ENCODE results near the gene ZNF827. TPM values are rescaled to one million over a fixed set of nuclear protein-coding genes. Genes with fewer than 3 reads are reported as not detected.
A peak's percentile ranks its signal among the peaks of the same experiment; 100 is the strongest.

ZNF827 gene
- polyA plus RNA-seq, 1 donor (not counting 4 experiments of a cell fraction or from before 2014, with no cell fraction given), result 4.7 TPM

DNA sequence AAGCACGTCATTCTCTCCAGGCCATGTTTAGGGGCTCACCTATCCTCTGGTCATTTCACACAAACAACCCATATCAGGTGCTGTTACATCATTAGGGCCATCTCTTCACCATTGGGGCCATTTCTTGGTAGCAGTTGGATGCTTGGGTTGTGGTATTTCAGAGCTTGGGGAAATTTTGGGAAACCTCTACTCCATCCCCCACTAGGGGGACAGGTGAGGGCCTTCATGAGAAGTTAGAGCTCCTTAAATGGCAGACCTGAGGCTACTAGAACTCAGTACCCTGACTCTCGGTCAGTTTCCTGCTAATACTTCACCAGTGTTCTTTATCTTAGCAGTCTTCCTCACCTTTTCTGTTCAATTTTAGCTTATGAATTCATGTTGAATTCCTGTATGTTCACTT, 50.2 kb downstream of the ZNF827 start:
- no peak for DNase-seq (ENCODE audit: low read depth, low spot score)
- TF ChIP-seq, protein P1, sequence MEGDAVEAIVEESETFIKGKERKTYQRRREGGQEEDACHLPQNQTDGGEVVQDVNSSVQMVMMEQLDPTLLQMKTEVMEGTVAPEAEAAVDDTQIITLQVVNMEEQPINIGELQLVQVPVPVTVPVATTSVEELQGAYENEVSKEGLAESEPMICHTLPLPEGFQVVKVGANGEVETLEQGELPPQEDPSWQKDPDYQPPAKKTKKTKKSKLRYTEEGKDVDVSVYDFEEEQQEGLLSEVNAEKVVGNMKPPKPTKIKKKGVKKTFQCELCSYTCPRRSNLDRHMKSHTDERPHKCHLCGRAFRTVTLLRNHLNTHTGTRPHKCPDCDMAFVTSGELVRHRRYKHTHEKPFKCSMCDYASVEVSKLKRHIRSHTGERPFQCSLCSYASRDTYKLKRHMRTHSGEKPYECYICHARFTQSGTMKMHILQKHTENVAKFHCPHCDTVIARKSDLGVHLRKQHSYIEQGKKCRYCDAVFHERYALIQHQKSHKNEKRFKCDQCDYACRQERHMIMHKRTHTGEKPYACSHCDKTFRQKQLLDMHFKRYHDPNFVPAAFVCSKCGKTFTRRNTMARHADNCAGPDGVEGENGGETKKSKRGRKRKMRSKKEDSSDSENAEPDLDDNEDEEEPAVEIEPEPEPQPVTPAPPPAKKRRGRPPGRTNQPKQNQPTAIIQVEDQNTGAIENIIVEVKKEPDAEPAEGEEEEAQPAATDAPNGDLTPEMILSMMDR (optimal IDR thresholded peaks at IDR 0.05 in 1 of 3, IDR thresholded peaks at IDR 0.05 in 1 of 3, conservative IDR thresholded peaks at IDR 0.05 in 1 of 3; ENCODE audit: extremely low read depth in 1 of 3, insufficient read depth in 2 of 3, low read length in 3 of 3), result peak in 2 of 3 experiments; percentile 30
- TF ChIP-seq EZH2 (IDR thresholded peaks at IDR 0.05; ENCODE audit: low read length), result no peak
- Histone ChIP-seq H3K27ac (ENCODE audit: control insufficient read depth, insufficient read depth, low read length) (no peak overlapping the region), H3K9ac (ENCODE audit: control insufficient read depth, extremely low read depth, insufficient read depth, low read length) (no peak overlapping the region), H3K27me3 (ENCODE audit: control insufficient read depth, extremely low read depth, insufficient read depth, low read length) (no peaks in the 10 kb centered on the region), H3K36me3 (ENCODE audit: control insufficient read depth in 2 of 2, extremely low read depth in 1 of 2, insufficient read depth in 2 of 2, low read length in 2 of 2) (peaks cover 8 to 9% of the 10 kb centered on the region in 2 experiments), H3K4me2 (ENCODE audit: control insufficient read depth, extremely low read depth, insufficient read depth, low read depth, low read length) (no peak overlapping the region), H3K9me1 (ENCODE audit: control insufficient read depth, extremely low read depth, insufficient read depth, low read length) (no peaks in the 10 kb centered on the region), H2AFZ (ENCODE audit: control insufficient read depth, low read length) (no peak overlapping the region), H3K9me3 (ENCODE audit: control insufficient read depth, low read depth, low read length) (no peaks in the 10 kb centered on the region), H3K4me3 (ENCODE audit: control insufficient read depth in 2 of 3, extremely low read depth in 1 of 3, insufficient read depth in 2 of 3, low read depth in 1 of 3, low read length in 3 of 3) (no peak overlapping the region), H4K20me1 (ENCODE audit: control insufficient read depth, extremely low read depth, insufficient read depth, low read length) (no peaks in the 10 kb centered on the region), H3K79me2 (ENCODE audit: control insufficient read depth, insufficient read depth, low read length) (no peaks in the 10 kb centered on the region), H3K4me1 (ENCODE audit: control insufficient read depth, extremely low read depth, insufficient read depth, low read length) (no peaks in the 10 kb centered on the region)
- dilution Hi-C loops (cut with MboI; ENCODE audit: extremely low pct_ligation_motif_present, low sequenced_read_pairs), result no loop called here
- no peak for FAIRE-seq

DNA sequence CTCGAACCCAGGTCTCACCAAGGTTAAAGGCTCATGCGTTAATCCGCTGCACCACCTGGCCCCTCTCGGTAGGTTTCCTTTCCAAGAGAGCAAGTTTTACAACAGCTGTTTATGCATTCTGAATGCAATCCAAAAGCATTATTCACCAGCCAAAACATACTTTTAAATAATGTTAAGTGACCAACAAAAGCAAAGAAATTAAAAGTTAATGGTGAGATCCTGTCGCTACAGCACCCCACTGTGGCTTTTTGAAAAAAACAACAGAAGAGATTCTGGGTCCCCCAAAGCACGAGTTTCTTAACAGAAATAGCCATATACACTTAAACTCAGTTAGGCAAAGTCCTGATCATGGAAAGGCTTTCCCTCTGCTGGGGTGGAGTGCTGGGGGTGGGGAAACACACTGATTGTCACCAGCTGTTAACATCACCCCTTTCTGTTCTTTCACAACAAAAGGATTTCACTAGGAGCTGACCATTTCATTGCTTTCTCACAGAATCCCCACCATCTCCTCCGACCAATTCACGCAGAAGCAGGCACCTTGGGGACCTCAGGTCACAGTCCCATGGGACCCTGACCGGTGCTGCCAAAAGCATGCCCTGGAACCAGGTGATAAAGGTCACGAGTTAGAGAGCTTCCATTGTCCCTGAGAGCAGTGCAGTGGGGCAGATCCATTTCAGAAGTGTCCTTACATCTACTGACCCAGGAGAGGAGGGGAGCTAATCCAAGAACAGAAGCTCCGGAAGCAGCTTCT, 51.2 kb downstream of the ZNF827 start:
- TF ChIP-seq EZH2 (IDR thresholded peaks at IDR 0.05; ENCODE audit: low read length), result no peak
- TF ChIP-seq, protein P1 (optimal IDR thresholded peaks at IDR 0.05 in 1 of 3, IDR thresholded peaks at IDR 0.05 in 1 of 3, conservative IDR thresholded peaks at IDR 0.05 in 1 of 3; ENCODE audit: extremely low read depth in 1 of 3, insufficient read depth in 2 of 3, low read length in 3 of 3), result peak in 1 of 3 experiments; percentile 13
- H3K36me3 ChIP-seq (ENCODE audit: control insufficient read depth in 2 of 2, extremely low read depth in 1 of 2, insufficient read depth in 2 of 2, low read length in 2 of 2), result peaks cover 5 to 8% of the 10 kb centered on the region in 2 experiments
- no peak overlapping the region for H3K4me3 ChIP-seq (ENCODE audit: control insufficient read depth in 2 of 3, extremely low read depth in 1 of 3, insufficient read depth in 2 of 3, low read depth in 1 of 3, low read length in 3 of 3)
- H3K9me3 ChIP-seq (ENCODE audit: control insufficient read depth, low read depth, low read length), result no peaks in the 10 kb centered on the region
- no peaks in the 10 kb centered on the region for H4K20me1 ChIP-seq (ENCODE audit: control insufficient read depth, extremely low read depth, insufficient read depth, low read length)
- DNase-seq (ENCODE audit: low read depth, low spot score), result no peak
- no peak overlapping the region for H3K9ac ChIP-seq (ENCODE audit: control insufficient read depth, extremely low read depth, insufficient read depth, low read length)
- peaks cover 2% of the 10 kb centered on the region for H3K4me1 ChIP-seq (ENCODE audit: control insufficient read depth, extremely low read depth, insufficient read depth, low read length)
- FAIRE-seq, result no peak
- H3K9me1 ChIP-seq (ENCODE audit: control insufficient read depth, extremely low read depth, insufficient read depth, low read length), result no peaks in the 10 kb centered on the region
- no peak overlapping the region for H3K27ac ChIP-seq (ENCODE audit: control insufficient read depth, insufficient read depth, low read length)
- no peaks in the 10 kb centered on the region for H3K79me2 ChIP-seq (ENCODE audit: control insufficient read depth, insufficient read depth, low read length)
- no peaks in the 10 kb centered on the region for H3K27me3 ChIP-seq (ENCODE audit: control insufficient read depth, extremely low read depth, insufficient read depth, low read length)
- dilution Hi-C loops (cut with MboI; ENCODE audit: extremely low pct_ligation_motif_present, low sequenced_read_pairs), result no loop called here
- no peak overlapping the region for H3K4me2 ChIP-seq (ENCODE audit: control insufficient read depth, extremely low read depth, insufficient read depth, low read depth, low read length)
- no peak overlapping the region for H2AFZ ChIP-seq (ENCODE audit: control insufficient read depth, low read length)
